Colon (tissue), 2 donors: ENCODE results near the gene TMEM253.

Source experiments
- FAIRE-seq: peaks from 2 replicates; lab custom pipeline; 2012; peaks lifted over from hg19 to GRCh38; lab: Jason Lieb, UNC
- donor health status: control.
- donor health status: control.

TMEM253 gene

DNA sequence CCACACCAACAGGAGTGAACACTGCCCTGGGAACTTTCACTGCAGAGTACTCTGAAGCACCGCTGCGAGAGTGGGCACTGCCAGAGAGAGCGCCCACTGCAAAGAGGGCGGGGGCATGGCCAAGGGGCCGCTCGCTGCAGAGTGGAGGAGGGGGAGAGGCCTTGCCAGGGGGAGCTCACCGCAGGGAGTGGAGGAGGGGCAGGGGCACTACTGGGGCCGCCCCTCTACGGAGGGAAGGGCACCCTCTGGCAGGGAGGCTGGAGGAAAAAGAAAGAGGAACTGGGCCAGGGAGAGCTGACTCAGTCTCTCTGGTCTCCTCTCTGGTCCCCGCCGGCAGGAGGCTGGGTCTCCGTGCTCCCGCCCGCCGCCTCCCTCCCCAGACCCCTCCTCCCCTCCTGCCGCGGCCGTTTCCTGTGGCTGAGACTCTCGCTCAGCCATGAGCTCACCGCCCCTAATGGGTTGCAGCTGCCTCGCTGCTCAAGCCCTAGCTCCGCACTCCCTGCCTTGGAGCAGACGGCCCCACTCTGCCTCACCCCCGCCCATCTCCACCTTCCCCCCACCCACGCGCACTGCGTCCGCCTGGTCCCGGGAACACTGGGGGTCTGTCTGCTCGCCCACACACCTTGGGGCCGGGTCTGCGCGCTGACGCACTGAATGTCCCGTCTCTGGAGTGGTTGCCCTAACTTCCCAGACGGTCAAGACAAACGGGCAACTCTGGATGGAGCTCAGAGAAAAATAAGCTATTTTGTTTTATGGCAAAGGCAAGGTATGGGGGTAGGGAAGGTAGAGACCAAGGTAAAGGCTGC, 29.4 kb upstream of the TMEM253 start:
- no peak for FAIRE-seq

DNA sequence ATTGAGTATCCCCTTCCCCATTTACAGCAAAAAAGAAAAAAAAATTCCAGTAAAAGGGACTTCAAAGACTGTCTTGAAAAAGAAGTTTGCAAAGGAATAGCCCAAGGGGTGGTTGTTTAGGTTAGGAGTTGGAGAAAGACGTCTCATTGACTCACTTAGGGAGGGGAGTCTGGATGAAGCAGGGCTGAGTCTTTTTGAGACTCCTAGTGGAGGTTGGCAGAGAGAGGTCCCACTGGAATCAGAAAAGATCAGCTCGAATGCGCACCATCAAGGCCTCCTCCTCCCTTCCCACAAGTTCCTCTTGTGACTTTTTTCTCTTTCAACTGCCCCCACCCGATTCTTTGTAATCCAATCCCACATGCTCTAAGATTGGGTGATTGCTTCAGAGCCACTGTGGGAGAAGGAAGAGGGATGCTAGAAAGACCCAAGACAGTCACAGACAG, 28.8 kb upstream of the TMEM253 start:
- no peak for FAIRE-seq

DNA sequence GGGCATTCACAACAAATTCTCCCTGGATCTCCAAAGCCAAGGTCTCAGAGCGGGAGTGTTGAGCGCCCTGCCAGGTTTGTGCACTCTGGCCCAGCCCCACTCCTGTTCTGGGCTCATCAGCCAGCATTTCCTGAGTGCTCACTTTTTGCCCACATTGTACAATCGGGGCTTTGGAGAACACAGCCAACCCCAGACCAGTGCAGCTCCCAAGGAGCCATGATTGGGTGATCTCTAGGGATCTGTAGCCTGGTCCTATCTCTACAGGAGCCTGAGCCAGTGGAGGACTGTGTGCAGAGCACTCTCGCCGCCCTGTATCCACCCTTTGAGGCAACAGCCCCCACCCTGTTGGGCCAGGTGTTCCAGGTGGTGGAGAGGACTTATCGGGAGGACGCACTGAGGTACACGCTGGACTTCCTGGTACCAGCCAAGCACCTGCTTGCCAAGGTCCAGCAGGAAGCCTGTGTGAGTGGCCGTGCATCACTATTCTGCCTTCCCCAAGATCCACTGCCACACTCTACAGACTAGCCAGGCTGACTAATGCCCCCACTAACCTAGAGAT, 28.0 kb upstream of the TMEM253 start:
- FAIRE-seq, result no peak

- FAIRE-seq, result no peak
Measured at GRCh38 chr14:21073921-21074320, 26.9 kb upstream of the TMEM253 start.

DNA sequence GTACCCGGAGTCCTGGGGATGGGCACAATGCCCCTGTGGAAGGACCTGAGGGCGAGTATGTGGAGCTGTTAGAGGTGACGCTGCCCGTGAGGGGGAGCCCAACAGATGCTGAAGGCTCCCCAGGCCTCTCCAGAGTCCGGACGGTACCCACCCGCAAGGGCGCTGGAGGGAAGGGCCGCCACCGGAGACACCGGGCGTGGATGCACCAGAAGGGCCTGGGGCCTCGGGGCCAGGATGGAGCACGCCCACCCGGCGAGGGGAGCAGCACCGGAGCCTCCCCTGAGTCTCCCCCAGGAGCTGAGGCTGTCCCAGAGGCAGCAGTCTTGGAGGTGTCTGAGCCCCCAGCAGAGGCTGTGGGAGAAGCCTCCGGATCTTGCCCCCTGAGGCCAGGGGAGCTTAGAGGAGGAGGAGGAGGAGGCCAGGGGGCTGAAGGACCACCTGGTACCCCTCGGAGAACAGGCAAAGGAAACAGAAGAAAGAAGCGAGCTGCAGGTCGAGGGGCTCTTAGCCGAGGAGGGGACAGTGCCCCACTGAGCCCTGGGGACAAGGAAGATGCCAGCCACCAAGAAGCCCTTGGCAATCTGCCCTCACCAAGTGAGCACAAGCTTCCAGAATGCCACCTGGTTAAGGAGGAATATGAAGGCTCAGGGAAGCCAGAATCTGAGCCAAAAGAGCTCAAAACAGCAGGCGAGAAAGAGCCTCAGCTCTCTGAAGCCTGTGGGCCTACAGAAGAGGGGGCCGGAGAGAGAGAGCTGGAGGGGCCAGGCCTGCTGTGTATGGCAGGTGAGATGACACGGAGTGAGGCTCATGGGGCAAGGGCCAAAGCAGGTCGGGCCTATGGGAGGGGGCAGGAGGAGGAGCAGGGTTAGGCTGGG, 26.2 kb upstream of the TMEM253 start:
- no peak for FAIRE-seq

DNA sequence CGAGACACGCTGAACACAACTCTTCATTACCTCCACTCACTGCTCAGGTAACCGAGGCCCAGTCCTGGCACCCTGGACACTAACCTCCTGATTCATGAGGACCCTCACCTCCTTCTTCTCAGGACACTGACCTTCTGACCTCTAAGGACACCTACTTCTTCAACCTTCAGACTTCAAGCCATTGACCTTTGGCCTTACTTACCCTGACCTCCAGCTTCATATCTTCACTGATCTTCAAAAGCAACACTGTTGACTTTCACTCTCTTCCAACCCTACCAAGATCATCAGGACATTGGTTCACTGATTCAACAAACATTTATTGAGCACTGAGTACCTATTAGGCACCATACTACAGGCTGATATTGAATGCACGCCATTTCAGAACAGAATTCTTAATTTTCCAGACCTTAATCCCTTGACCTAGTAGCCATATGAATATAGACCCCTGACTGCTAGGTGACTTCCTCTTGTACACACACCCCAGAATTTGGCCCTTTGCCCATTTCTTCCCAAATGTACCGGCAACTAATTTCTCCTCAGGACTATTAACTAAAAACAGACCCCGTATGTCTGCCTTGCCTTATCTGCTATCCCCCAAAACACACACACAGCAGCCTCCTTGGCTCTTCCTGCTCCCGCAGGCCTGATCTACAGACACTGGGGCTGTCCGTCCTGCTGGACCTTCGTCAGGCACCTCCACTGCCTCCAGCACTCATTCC, 25.0 kb upstream of the TMEM253 start:
- FAIRE-seq, result no peak

- no peak for FAIRE-seq
Measured at GRCh38 chr14:21077672-21078071, 23.2 kb upstream of the TMEM253 start.

GRCh38 chr14:21078287-21078686, 22.6 kb upstream of the TMEM253 start:
- FAIRE-seq, result no peak

- no peak for FAIRE-seq
Measured at GRCh38 chr14:21078726-21079125, 22.1 kb upstream of the TMEM253 start.

- FAIRE-seq, result no peak
Measured at GRCh38 chr14:21081521-21082142, 19.2 kb upstream of the TMEM253 start.

- no peak for FAIRE-seq
Measured at GRCh38 chr14:21083565-21084325, 17.1 kb upstream of the TMEM253 start.

DNA sequence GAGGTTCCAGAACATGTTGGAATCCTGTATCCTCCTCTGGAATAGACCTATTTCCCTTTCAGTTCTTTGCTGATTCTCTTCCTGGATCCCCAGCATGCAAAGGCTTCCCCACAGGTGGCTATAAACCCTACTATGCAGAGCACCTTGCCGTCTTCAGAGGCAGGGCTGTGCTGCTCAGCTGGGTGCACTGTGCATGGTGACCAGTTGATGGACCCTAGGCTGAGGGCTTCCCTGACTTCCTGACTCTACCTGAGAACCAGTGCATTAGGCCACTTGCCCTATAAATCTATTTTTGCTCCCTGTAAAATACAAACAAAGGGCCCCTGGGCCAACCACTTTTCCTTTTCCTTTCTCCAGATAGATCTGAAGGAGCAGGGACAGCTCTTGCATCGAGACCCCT, 16.5 kb upstream of the TMEM253 start:
- no peak for FAIRE-seq

DNA sequence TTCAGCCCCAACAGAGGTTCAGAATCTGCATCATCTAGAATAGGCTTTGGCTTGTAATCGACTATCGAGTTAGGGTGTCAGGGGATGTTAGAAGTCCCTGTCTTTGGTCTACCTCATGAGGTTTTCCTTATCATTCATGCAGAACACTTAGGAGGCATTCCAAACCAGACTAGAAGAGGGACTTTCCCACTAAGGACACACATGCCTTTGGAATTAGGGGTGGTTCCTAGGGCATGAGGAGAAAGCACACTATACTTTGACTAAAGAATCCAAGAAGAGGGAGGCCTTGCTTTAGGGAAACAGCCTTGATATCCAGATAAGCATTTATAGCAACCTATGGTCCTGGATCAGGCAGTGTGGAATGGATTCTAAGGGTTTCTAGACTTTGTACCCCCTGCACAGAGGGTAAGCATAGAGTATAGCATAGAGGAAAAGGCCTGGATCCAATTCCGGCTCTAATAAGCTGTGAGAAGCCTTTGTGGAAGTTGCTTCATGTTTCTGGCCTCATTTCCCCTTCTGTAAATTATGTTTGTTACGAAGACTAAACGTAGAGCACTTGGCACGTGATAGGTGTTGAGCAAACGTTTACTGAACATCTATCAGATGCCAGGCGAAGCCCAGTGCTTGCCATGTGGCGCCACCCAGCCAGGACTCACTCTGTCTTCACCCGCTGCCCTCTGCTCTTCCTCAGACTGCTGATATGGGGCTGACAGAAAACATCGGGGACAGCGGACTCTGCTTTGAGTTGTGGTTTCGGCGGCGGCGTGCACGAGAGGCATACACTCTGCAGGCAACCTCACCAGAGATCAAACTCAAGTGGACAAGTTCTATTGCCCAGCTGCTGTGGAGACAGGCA, 15.6 kb upstream of the TMEM253 start:
- FAIRE-seq, result no peak

- no peak for FAIRE-seq
Measured at GRCh38 chr14:21086908-21087293, 14.0 kb upstream of the TMEM253 start.

GRCh38 chr14:21087294-21088091, 13.4 kb upstream of the TMEM253 start:
- FAIRE-seq, result no peak

- no peak for FAIRE-seq
Measured at GRCh38 chr14:21088687-21089086, 12.2 kb upstream of the TMEM253 start.

- FAIRE-seq, result no peak
Measured at GRCh38 chr14:21089271-21089670, 11.6 kb upstream of the TMEM253 start.

GRCh38 chr14:21089877-21090193, 11.0 kb upstream of the TMEM253 start:
- no peak for FAIRE-seq

- FAIRE-seq, result no peak
Measured at GRCh38 chr14:21090194-21090939, 10.5 kb upstream of the TMEM253 start.
